ENCODE results near the gene HSD17B8.
"Not testable (repeated sequence)": the region's sequence is repeated elsewhere in the genome, so short reads cannot be mapped to it uniquely, and the experiment has no call there.

HSD17B8 gene

GRCh38 chr6:33207552-33208090 is 3.2 kb downstream of the HSD17B8 start:
- no peak for DNase-seq

GRCh38 chr6:33208091-33208967 is 3.9 kb downstream of the HSD17B8 start, which contains the start of gene RING1:
TSS of gene RING1 (plus strand) at chr6:33208500. CDS start at chr6:33208823, 323 bp downstream.
- DNase-seq, result peak; percentile 83

GRCh38 chr6:33209856-33210255 is 5.4 kb downstream of the HSD17B8 start:
- DNase-seq, result no peak

- DNase-seq, result no peak
Measured at GRCh38 chr6:33211136-33211535, 6.7 kb downstream of the HSD17B8 start.

GRCh38 chr6:33211666-33212422 is 7.4 kb downstream of the HSD17B8 start:
- DNase-seq, result no peak

- DNase-seq, result no peak
Measured at GRCh38 chr6:33212857-33213165, 8.4 kb downstream of the HSD17B8 start.

GRCh38 chr6:33213166-33213988 is 8.9 kb downstream of the HSD17B8 start:
- no peak for DNase-seq

- no peak for DNase-seq
Measured at GRCh38 chr6:33213989-33214335, 9.5 kb downstream of the HSD17B8 start.

- DNase-seq, result no peak
Measured at GRCh38 chr6:33215271-33216116, 11.0 kb downstream of the HSD17B8 start.

GRCh38 chr6:33216117-33216649 is 11.7 kb downstream of the HSD17B8 start:
- DNase-seq, result no peak

GRCh38 chr6:33217246-33217645 is 12.8 kb downstream of the HSD17B8 start:
- no peak for DNase-seq

- DNase-seq, result no peak
Measured at GRCh38 chr6:33217681-33218080, 13.2 kb downstream of the HSD17B8 start.

- DNase-seq, result not testable (repeated sequence)
Measured at GRCh38 chr6:33226503-33227120, 22.2 kb downstream of the HSD17B8 start.

GRCh38 chr6:33235221-33235634 is 30.8 kb downstream of the HSD17B8 start:
- no peak for DNase-seq

GRCh38 chr6:33236328-33236727 is 31.9 kb downstream of the HSD17B8 start:
- no peak for DNase-seq

- no peak for DNase-seq
Measured at GRCh38 chr6:33236852-33237251, 32.4 kb downstream of the HSD17B8 start.

- DNase-seq, result no peak
Measured at GRCh38 chr6:33237741-33238140, 33.3 kb downstream of the HSD17B8 start.

- no peak for DNase-seq
Measured at GRCh38 chr6:33241968-33242367, 37.5 kb downstream of the HSD17B8 start.

GRCh38 chr6:33243476-33243875 is 39.0 kb downstream of the HSD17B8 start:
- DNase-seq, result no peak

GRCh38 chr6:33247977-33248642 is 43.7 kb downstream of the HSD17B8 start:
- DNase-seq, result peak; percentile 90

GRCh38 chr6:33248643-33248931 is 44.1 kb downstream of the HSD17B8 start:
- DNase-seq, result no peak
